Measurements from ENCODE around the gene THEM5. TPM values are rescaled to one million over a fixed set of nuclear protein-coding genes. Genes with fewer than 3 reads are reported as not detected.
"Not testable (repeated sequence)": the region's sequence is repeated elsewhere in the genome, so short reads cannot be mapped to it uniquely, and the experiment has no call there.

Gene THEM5, protein sequence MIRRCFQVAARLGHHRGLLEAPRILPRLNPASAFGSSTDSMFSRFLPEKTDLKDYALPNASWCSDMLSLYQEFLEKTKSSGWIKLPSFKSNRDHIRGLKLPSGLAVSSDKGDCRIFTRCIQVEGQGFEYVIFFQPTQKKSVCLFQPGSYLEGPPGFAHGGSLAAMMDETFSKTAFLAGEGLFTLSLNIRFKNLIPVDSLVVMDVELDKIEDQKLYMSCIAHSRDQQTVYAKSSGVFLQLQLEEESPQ
- under 1 TPM in 1 of 2 donors, not detected in 1; 0.89 TPM for total RNA-seq
- 0 reads per million in 2 donors for total RNA-seq

DNA sequence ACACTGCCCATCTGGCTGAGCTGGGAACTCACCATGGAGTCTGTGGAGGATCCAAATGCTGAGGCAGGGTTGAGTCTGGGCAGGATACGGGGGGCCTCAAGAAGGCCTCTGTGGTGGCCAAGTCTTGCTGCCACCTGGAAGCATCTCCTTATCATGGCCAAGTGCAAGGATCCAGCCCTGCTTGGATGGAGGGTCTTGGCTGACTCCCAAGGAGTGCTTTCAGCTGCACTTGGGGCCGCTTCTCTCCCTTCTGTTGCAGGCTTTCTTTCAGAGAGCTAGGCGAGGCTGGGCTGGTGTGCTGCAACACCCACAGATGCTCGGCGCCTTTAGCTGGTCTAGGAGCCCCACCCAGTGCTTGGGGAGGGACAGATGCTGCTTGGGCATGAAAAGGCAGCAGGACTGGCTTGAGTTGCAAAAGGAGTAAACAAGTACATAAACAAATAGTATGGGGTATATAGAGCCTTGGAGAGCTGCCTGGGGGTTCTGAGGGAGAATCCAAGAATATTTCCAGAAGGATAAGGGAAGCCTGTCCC, at the start of gene THEM5:
Gene THEM5 (minus strand): TSS at position 302 of the 533 bp plus-strand sequence. CDS start 147 bp downstream, at position 155.
- no peak for ATAC-seq

DNA sequence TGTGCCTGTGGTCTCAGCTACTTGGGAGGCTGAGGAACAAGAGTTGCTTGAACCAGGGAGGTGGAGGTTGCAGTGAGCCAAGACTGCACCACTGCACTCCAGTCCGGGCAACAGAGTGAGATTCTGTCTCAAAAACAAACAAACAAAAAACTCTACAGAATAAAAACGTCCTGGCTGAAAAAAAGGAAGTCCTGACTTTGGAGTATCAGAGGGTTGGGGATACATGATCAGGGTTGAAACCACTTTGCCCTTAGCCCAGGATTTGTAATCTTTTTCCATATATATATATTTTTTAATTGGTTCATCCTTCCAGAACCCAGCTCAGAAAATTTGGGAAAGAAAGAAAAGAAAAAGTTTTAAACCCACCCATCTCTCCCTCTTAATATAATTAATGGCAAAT, 49.3 kb upstream of the THEM5 start:
- Mint-ChIP-seq H3K4me1 (peaks cover 43% of the 10 kb centered on the region), H3K36me3 (ENCODE audit: low read depth) (peaks cover 2% of the 10 kb centered on the region), H3K4me3 (no peak overlapping the region), H3K27me3 (no peaks in the 10 kb centered on the region), H3K27ac (no peak overlapping the region)
- peaks cover 5% of the 10 kb centered on the region for H3K9me3 ChIP-seq (ENCODE audit: control insufficient read depth, low read length, poor library complexity, severe bottlenecking)
- no peak for DNase-seq
- ATAC-seq, result no peak

More for the DNA sequence above, at the start of gene THEM5:
- no peaks in the 10 kb centered on the region for H3K27me3 Mint-ChIP-seq
- H3K36me3 Mint-ChIP-seq (ENCODE audit: low read depth), result peaks cover 4% of the 10 kb centered on the region
- no peaks in the 10 kb centered on the region for H3K9me3 ChIP-seq (ENCODE audit: control insufficient read depth, low read length, poor library complexity, severe bottlenecking)
- H3K27ac Mint-ChIP-seq, result peak within 1 kb of the TSS; percentile 27
- DNase-seq, result no peak
- peaks cover 16% of the 10 kb centered on the region for H3K4me1 Mint-ChIP-seq
- no peak within 1 kb of the TSS for H3K4me3 Mint-ChIP-seq

DNA sequence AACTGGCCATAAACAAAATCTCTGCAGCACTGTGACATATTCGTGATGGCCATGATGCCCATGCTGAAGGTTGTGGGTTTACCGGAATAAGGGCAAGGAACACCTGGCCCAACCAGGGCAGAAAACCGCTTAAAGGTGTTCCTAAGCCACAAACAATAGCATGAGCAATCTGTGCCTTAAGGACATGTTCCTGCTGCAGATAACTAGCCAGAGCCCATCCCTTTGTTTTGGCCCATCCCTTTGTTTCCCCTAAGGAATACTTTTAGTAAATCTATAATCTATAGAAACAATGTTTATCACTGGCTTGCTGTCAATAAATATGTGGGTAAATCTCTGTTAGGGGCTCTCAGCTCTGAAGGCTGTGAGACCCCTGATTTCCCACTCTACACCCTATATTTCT, 47.3 kb upstream of the THEM5 start:
- not testable (repeated sequence) for H3K27ac Mint-ChIP-seq; DNase-seq; H3K4me3 Mint-ChIP-seq; H3K36me3 Mint-ChIP-seq (ENCODE audit: low read depth); H3K9me3 ChIP-seq (ENCODE audit: control insufficient read depth, low read length, poor library complexity, severe bottlenecking); ATAC-seq; H3K27me3 Mint-ChIP-seq
- peaks cover 50% of the 10 kb centered on the region for H3K4me1 Mint-ChIP-seq

DNA sequence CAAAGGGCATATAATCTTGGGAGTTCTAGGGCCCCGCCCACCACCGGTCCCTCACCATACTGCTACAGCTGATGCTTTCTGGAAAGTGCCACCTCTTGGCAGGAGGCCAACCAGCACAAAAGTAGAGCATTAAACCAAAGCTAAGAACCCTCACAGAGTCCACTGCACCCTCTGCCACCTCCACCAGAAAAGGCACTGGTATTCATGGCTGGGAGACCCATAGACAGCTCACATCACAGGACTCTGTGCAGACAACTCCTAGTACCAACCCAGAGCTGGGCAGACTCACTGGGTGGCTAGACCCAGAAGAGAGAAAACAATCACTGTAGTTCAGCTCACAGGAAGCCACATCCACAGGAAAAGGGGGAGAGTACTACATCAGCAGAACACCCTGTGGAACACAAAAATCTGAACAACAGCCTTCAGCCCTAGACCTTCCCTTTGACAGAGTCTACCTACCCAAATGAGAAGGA, 45.0 kb upstream of the THEM5 start:
- Mint-ChIP-seq H3K27me3 (no peaks in the 10 kb centered on the region), H3K27ac (peak overlapping the region; percentile 97), H3K36me3 (ENCODE audit: low read depth) (peaks cover under 1% of the 10 kb centered on the region), H3K4me3 (peak overlapping the region; percentile 80), H3K4me1 (peaks cover 43% of the 10 kb centered on the region)
- no peaks in the 10 kb centered on the region for H3K9me3 ChIP-seq (ENCODE audit: control insufficient read depth, low read length, poor library complexity, severe bottlenecking)
- DNase-seq (peak; percentile 26 to 59 (median 39)), ATAC-seq (peak; percentile 91)

DNA sequence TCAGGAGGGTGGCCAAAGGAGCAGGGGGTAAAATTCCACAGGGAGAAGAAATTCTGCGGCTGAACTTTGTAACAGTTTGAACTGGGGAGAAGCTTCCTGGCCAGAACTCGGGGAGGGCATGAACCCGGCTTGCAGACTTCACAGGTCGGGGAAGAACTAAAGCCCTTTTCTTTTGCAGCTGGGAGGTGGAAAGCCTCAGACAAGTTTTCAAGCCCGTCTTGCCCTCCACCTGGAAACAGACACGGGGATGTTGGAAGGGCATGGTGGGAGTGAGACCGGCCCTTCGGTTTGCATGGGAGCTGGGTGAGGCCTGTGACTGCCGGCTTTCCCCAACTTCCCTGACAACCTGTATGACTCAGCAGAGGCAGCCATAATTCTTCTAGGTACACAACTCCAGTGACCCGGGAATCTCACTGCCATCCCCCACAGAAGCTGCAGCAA, 44.5 kb upstream of the THEM5 start:
- peaks cover 6% of the 10 kb centered on the region for H3K36me3 Mint-ChIP-seq (ENCODE audit: low read depth)
- H3K27ac Mint-ChIP-seq, result peak overlapping the region; percentile 97
- peak in 1 of 3 donors; percentile 16 for DNase-seq
- peak; percentile 24 for ATAC-seq
- peaks cover 44% of the 10 kb centered on the region for H3K4me1 Mint-ChIP-seq
- H3K9me3 ChIP-seq (ENCODE audit: control insufficient read depth, low read length, poor library complexity, severe bottlenecking), result no peaks in the 10 kb centered on the region
- no peaks in the 10 kb centered on the region for H3K27me3 Mint-ChIP-seq
- H3K4me3 Mint-ChIP-seq, result peak overlapping the region; percentile 80

DNA sequence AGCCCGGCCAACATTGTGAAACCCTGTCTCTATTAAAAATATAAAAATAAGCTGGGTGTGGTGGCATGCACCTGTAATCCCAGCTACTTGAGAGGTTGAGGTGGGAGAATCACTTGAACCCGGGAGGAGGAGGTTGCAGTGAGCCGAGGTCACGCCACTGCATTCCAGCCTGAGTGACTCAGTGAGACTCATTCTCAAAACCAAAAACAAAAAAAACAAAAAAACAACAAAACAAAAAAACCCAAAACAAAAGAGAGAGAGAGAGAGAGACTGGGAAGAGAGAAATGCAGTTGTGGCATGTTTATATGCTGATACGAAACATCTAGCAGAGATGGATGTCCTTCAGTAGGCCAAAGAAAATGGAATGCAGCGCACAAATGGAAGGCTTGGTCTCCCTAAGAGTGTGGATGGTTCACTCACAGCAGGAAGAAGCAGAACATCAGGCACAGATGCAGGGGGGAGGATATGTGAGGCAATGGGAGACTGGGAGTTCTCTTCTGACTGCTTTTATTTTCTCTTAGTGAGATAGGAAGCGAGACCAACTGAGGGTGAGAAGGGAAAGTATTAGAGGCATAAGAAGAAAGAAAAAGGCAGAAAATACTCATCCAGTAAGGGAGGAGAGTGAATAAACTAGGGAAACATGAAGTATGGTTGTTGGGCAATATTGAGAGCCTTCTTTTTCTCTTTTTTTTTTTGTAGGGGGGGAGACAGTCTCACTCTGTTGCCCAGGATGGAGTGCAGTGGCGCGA, 39.8 kb upstream of the THEM5 start:
- DNase-seq, result no peak
- ATAC-seq, result no peak
- H3K36me3 Mint-ChIP-seq (ENCODE audit: low read depth), result peaks cover 18% of the 10 kb centered on the region
- H3K9me3 ChIP-seq (ENCODE audit: control insufficient read depth, low read length, poor library complexity, severe bottlenecking), result no peaks in the 10 kb centered on the region
- H3K27ac Mint-ChIP-seq, result peak overlapping the region; percentile 85
- peaks cover 53% of the 10 kb centered on the region for H3K4me1 Mint-ChIP-seq
- H3K4me3 Mint-ChIP-seq, result no peak overlapping the region
- H3K27me3 Mint-ChIP-seq, result no peaks in the 10 kb centered on the region

DNA sequence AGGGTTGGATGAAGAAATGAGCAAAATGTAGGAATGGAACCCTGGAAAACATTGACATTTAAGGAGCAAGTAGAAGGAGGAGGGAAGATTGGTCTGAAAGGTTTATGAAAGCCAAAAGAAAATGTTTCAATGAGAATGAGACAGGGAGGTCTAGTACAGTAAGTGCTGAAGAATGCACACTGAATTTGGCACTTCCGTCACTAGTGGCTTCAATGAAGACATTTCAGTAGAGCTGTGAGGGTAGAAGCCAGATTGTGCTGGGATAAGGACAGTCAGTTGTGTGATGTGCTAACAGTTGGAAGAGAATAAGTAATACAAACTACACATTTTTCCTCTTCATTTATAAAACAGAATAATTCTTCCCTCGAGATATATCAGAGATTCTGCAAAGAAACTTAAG, 38.7 kb upstream of the THEM5 start:
- Mint-ChIP-seq H3K27ac (peak overlapping the region; percentile 85), H3K4me3 (peak overlapping the region; percentile 5), H3K27me3 (no peaks in the 10 kb centered on the region), H3K36me3 (ENCODE audit: low read depth) (peaks cover 20% of the 10 kb centered on the region), H3K4me1 (peaks cover 53% of the 10 kb centered on the region)
- H3K9me3 ChIP-seq (ENCODE audit: control insufficient read depth, low read length, poor library complexity, severe bottlenecking), result no peaks in the 10 kb centered on the region
- no peak for DNase-seq
- no peak for ATAC-seq

DNA sequence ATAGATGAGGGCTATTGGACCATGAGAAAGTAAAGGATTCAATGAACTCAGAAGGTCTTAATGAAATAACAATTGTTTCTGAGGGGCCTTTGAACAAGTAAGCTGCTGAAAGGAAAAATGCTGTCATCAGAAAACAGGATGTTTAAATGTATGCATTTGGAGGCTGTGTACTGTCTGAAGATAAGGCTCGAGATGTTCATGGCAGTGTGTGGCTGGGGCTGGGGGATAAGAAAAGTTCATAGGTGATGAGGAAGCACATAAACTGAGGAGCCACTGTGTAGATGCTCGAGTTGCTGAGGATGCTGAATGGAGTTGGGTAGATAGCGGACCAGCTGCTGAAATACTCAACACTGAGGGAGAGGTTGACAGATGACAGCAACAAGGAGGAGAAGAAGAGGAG, 38.0 kb upstream of the THEM5 start:
- no peak for DNase-seq
- no peak for ATAC-seq
- H3K9me3 ChIP-seq (ENCODE audit: control insufficient read depth, low read length, poor library complexity, severe bottlenecking), result no peaks in the 10 kb centered on the region
- H3K4me1 Mint-ChIP-seq, result peaks cover 47% of the 10 kb centered on the region
- H3K27me3 Mint-ChIP-seq, result no peaks in the 10 kb centered on the region
- peak overlapping the region; percentile 85 for H3K27ac Mint-ChIP-seq
- H3K4me3 Mint-ChIP-seq, result peak overlapping the region; percentile 5
- peaks cover 20% of the 10 kb centered on the region for H3K36me3 Mint-ChIP-seq (ENCODE audit: low read depth)

DNA sequence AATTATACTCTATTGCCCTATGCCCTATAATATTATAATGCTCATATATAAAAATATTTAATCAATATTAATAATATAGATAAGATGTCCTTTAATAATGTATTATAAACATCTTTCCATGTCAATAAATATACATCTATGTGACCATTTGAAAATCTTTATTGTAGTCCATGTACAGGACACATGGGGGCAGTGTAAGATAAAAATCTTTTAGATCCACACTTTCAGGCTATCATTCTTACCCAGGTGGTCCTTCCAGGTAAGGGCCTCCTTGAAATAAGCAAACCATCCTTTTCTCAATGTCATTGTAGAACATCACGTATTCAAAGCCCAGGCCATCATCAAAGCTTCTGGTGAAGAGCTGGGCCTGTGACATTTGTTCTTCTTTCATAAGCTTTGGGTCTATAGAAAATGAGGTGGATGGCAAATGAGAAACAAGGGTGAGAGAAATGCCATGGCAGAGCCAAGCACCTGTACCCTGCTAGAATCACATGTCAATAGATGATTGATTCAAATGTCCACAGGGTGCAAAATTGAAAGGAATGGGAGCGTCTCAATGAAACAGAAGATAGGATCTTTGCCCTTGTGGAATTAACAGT, 35.6 kb upstream of the THEM5 start:
- peak overlapping the region; percentile 81 for H3K27ac Mint-ChIP-seq
- H3K4me1 Mint-ChIP-seq, result peaks cover 35% of the 10 kb centered on the region
- no peak overlapping the region for H3K4me3 Mint-ChIP-seq
- peaks cover 20% of the 10 kb centered on the region for H3K36me3 Mint-ChIP-seq (ENCODE audit: low read depth)
- no peak for DNase-seq
- peak; percentile 73 for ATAC-seq
- H3K9me3 ChIP-seq (ENCODE audit: control insufficient read depth, low read length, poor library complexity, severe bottlenecking), result no peaks in the 10 kb centered on the region
- no peaks in the 10 kb centered on the region for H3K27me3 Mint-ChIP-seq

DNA sequence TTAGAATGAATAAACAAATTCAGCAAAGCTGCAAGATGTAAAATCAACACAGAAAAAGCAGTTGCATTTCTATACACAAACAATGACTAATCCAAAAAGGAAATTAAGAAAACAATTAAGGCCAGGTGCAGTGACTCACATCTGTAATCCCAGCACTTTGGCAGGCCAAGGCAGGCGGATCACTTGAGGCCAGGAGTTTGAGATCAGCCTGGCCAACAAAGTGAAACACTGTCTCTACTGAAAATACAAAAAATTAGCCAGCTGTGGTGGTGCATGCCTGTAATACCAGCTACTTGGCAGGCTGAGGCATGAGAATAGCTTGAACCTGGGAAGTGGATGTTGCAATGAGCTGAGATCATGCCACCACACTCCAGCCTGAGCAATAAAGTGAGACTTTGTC, 33.5 kb upstream of the THEM5 start:
- Mint-ChIP-seq H3K27me3 (no peaks in the 10 kb centered on the region), H3K36me3 (ENCODE audit: low read depth) (peaks cover 10% of the 10 kb centered on the region), H3K27ac (peak overlapping the region; percentile 1), H3K4me1 (peaks cover 28% of the 10 kb centered on the region), H3K4me3 (no peak overlapping the region)
- no peak for DNase-seq
- no peaks in the 10 kb centered on the region for H3K9me3 ChIP-seq (ENCODE audit: control insufficient read depth, low read length, poor library complexity, severe bottlenecking)
- ATAC-seq, result no peak

DNA sequence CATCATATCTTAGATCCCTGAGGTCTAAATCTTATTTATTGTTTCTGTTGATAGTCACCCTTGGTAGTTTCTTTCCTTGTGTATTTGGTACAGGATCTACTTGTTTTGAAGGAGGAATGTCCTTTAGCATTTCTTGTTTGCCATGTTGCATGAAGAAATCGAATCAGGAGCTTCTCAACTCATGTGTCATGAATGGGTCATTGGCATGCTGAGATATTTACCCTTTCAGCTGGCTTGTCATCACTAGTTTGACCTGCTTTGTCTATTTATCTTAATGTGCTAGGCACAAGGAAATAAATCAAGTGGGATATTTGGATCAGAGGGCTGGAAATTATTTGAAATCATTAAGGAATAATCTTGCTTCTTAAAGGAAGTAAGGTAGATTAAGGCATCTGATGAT, 32.0 kb upstream of the THEM5 start:
- Mint-ChIP-seq H3K27me3 (no peaks in the 10 kb centered on the region), H3K27ac (peak overlapping the region; percentile 9), H3K4me1 (peaks cover 17% of the 10 kb centered on the region), H3K36me3 (ENCODE audit: low read depth) (peaks cover 8% of the 10 kb centered on the region), H3K4me3 (no peak overlapping the region)
- DNase-seq, result no peak
- no peaks in the 10 kb centered on the region for H3K9me3 ChIP-seq (ENCODE audit: control insufficient read depth, low read length, poor library complexity, severe bottlenecking)
- no peak for ATAC-seq

DNA sequence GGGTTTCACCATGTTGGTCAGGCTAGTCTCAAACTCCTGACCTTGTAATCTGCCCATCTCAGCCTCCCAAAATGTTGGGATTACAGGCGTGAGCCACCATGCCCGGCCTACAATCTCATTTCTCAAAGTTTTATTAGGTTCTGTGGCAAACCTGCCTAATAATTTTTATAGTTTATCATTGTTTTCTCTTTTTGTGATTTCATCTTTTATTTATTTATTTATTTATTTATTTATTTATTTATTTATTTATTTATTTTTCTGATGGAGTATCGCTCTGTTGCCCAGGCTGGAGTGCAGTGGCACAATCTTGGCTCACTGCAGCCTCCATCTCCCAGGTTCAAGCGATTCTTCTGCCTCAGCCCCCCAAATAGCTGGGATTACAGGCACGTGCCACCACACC, 31.4 kb upstream of the THEM5 start:
- ATAC-seq; H3K9me3 ChIP-seq (ENCODE audit: control insufficient read depth, low read length, poor library complexity, severe bottlenecking); H3K4me3 Mint-ChIP-seq; DNase-seq; H3K36me3 Mint-ChIP-seq (ENCODE audit: low read depth); H3K27me3 Mint-ChIP-seq: not testable (repeated sequence)
- Mint-ChIP-seq H3K4me1 (peaks cover 16% of the 10 kb centered on the region), H3K27ac (peak overlapping the region; percentile 9)

DNA sequence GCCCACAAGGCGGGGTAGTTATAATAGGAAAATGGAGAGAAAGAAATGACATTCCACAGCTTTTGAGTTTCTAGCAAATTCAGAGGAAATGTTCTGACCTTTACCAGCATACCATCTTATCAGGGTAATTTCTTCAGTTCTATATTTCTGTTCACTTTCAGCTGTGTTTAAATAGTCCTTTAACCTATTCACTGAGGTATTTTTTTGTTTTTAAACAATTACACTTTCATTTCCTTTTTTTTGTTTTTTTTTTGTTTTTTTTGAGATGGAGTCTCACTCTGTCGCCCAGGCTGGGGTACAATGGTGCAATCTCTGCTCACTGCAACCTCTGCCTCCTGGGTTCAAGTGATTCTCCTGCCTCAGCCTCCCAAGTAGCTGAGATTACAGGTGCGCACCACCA, 30.9 kb upstream of the THEM5 start:
- not testable (repeated sequence) for H3K36me3 Mint-ChIP-seq (ENCODE audit: low read depth); H3K27me3 Mint-ChIP-seq; H3K4me3 Mint-ChIP-seq; ATAC-seq; H3K27ac Mint-ChIP-seq; DNase-seq; H3K9me3 ChIP-seq (ENCODE audit: control insufficient read depth, low read length, poor library complexity, severe bottlenecking)
- peaks cover 15% of the 10 kb centered on the region for H3K4me1 Mint-ChIP-seq

Measured in T-helper 17 cell (primary cell).